ENCODE measurements around the gene DLG3.
A peak's percentile ranks its signal among the peaks of the same experiment; 100 is the strongest.
"Not testable (repeated sequence)": the region's sequence is repeated elsewhere in the genome, so short reads cannot be mapped to it uniquely, and the experiment has no call there.

Gene DLG3

DNA sequence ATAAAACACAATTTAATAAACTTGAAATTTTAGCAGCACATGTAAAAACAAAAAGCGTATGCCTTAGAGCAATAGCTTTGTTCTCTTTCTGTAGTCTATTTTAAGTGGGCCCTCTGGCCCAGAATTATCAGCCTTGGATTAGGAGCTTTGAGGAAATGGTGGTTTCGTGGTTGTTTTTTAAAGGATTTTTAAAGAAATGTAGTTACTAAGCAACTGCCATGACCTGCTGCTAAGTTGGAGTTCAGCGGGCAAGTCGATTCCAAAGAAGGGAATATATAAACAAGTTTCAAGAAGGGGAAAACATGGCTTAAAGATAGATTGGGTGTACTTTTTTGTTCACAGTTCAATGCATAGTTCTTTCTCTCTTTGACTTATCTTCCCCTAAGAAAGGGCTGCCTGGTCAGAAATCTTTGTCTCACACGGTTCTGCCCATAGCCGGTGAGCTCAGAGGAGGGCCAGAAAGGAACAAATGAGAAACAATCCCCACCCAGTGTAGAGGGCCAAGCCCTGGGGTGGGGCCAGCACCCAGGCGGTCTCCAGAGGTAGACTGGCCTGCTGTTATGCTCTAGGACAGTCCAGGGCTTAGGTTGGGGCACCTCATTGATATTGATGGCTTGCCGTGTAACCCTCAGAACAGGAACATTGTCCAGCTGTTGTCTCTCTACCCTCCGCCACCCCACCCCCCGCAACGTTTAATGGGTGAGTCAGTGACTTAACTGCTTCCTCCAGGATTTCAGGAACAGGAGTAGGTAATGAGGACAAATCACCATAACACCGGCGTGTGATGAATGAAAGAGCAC, 32.5 kb downstream of the DLG3 start:
- DNase-seq (ENCODE audit: low read depth in 2 of 2), result no peak

GRCh38 chrX:70477734-70478075, 33.1 kb downstream of the DLG3 start:
- no peak for DNase-seq (ENCODE audit: low read depth in 2 of 2)

DNA sequence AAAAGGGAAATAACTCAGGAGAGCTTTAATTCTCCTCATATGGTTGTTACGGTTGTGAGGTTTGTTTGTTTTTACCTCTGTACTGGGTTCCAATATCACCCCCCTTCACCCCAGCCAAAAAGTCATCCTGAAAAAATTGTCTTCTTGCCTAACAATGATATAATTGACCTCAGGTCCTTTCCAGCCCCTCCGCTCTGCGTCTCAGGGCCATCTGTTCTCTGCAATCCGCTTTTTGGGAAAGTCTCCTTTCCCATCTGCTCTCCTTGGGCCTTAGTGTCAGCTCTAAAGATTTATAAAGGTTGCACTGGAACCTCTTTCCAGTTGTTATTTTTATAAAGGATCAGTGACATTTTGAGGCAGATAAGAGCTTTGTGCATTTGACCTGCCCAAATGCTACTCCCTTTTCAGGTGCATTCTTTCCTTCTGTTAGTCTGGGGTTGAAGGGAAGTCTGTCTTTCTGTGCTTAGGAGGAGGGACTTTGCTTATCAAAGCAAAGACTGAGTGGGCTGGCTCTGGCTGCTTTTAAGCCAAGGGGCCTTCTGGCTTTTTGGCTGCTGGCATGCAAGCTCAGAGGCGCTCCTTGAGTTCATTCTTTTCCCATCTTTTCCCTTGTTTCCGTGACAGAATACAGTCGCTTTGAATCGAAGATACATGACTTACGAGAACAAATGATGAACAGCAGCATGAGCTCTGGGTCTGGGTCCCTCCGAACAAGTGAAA, 34.1 kb downstream of the DLG3 start:
- DNase-seq (ENCODE audit: low read depth in 2 of 2), result no peak

- no peak for DNase-seq (ENCODE audit: low read depth in 2 of 2)
Measured at GRCh38 chrX:70479247-70479921, 34.7 kb downstream of the DLG3 start.

- DNase-seq (ENCODE audit: low read depth in 2 of 2), result no peak
Measured at GRCh38 chrX:70479922-70480659, 35.5 kb downstream of the DLG3 start.

GRCh38 chrX:70480660-70481018, 36.0 kb downstream of the DLG3 start:
- no peak for DNase-seq (ENCODE audit: low read depth in 2 of 2)

DNA sequence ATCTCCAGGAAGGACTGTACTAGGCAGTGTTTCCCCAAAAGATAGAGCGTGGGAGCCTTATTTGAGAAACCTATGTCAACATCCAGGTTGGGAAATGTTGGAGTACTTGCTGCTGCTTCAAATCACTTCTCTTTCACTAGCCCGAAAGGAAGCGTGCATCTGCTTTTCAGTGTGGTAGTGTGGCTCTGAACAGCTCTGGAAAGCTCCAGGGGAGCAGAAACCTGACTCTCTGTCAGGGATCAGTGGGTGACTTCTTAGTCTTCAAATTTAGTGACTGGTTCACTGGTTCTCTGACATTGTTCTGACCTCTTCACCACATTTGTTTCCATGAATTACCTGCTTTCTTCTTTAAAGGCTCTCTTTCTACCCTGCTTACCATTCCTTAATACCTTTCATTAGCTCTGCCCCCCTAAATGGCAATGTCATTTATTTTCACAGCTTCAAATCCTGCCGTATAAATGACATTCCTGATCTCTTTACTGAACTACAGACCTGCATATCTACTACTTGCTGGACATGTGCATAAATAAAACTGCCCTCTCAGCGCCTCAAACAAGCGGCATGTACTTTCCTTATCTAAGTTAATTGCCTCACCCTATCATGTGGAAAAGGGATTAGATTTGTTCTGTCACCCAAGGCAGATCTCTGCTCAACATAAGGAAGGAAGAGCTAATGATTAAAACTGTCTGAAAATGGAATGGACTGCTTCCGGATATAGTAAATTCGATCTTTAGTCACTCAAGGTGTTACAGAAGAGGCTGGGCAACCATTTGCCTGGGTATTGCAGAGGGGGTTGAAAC, 37.0 kb downstream of the DLG3 start:
- no peak for DNase-seq (ENCODE audit: low read depth in 2 of 2)

- no peak for DNase-seq (ENCODE audit: low read depth in 2 of 2)
Measured at GRCh38 chrX:70482300-70482699, 37.7 kb downstream of the DLG3 start.

DNA sequence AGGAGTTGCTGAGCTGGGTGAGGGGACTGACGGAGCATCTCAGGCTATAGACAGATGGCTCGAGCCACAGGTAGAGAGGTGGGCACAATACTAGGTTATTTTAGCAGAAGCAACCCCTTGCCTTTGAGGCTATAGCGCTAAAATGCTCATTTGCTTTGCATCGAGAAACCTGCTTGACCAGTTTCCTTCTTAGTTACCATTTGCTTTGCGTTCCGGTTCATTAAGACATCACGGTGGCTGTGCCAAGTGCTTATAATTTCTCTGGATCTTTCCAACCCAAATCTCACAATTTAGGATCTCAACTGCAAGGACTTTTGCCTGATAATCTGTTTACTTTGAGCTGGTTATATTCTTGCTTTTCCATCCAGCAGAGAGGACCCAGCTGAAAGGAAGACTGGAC, 40.8 kb downstream of the DLG3 start:
- DNase-seq (ENCODE audit: low read depth in 2 of 2), result no peak

DNA sequence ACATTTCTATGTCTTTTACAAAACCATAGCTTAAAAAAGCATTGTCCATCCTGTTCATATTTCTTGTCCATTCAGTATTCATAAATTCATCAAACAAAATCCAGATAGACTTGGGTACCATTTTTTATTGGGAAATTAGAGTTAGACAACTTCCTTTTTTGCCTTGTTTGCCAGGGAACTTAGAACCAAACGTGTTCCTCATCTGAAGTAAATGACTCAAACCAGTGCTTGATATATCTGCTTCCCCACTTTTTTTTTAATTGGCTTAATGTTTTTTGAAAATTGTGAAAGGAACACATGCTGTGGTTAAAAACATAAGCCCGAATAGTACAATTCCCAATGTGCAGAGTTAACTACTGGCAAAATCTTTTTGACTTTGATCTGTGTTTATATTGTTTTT, 44.2 kb downstream of the DLG3 start:
- DNase-seq (ENCODE audit: low read depth in 2 of 2), result no peak

GRCh38 chrX:70494441-70494840, 49.8 kb downstream of the DLG3 start:
- peak in 1 of 2 donors; percentile 34 for DNase-seq (ENCODE audit: low read depth in 2 of 2)

DNA sequence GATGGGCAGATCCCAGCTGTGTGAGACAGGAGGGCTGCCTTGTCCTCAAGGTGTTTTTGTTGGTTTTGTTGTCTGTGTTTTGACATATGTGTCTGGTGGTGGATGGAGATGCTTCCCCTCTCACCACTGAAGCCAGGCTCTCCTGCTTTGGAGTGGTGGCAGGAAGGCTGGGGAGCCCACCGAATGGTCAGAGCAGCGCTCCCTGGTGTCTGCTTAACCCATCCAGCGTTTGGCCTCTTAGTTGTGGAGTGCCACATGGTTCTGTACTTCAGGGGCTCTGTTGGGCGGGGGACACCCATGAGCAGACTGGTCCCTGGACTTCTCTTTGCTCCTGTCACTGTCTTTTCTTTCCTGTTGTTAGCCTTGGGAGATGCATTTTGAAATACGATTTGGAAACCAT, 51.9 kb downstream of the DLG3 start:
- no peak for DNase-seq (ENCODE audit: low read depth in 2 of 2)

DNA sequence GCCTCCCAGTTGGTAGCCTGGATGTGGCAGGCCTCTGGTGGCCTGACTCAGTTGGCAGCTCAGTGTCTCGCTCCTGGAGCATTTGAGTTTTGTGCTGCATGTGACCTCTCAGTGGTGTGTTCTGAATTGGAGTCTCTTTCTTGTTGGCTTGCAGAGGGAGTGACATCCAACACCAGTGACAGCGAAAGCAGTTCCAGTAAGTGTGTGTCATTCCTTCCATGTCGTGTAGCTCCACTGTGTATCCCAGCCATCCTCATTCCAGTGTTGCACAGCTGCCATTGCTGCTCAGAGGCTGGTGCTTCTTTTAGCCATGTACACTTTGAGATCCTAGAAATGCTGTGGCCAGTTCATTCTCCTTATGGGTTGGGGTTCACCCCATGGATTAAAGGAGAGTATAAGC, 52.4 kb downstream of the DLG3 start:
- DNase-seq (ENCODE audit: low read depth in 2 of 2), result no peak

DNA sequence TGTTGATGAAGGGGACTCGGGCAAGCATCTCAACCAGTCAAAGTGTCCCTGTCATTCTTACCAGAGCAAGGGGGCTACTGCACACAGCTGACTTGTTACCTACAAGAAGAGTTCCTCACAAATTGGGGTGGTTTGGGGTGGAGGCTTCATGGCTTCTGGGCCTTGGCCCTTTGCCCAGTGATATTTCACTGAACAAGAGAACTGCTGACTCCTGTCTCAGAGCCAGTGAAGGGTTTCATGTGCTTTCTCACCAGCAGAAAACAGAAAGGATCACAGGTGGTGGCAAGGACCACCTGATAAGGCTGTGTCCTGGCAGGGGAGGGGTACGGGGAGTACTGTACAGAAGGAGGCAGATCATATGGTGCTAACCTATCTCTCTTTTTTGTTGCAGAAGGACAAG, 53.5 kb downstream of the DLG3 start:
- DNase-seq (ENCODE audit: low read depth in 2 of 2), result no peak

DNA sequence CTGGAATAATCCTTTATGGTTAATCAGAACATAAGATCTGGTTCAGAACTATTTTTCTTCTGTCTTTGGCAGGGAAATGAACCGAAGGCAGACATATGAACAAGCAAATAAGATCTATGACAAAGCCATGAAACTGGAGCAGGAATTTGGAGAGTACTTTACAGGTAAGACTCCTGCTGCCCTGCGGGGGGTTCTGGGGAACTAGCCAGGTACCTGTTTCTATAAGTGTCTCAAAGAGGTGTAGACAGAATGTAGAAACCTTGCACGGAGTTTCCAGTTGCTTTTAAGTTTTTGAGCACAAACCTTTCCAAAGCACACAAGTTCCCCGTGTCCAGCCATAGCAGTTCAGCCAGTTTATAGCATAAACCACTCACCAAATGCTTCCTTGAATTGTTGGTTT, 56.2 kb downstream of the DLG3 start:
- DNase-seq (ENCODE audit: low read depth in 2 of 2), result no peak

- peak; percentile 21 to 28 for DNase-seq (ENCODE audit: low read depth in 2 of 2)
Measured at GRCh38 chrX:70504772-70505450, 60.3 kb downstream of the DLG3 start.

- no peak for DNase-seq (ENCODE audit: low read depth in 2 of 2)
Measured at GRCh38 chrX:70505451-70505841, 60.8 kb downstream of the DLG3 start.

GRCh38 chrX:70508296-70508911, 63.8 kb downstream of the DLG3 start:
- peak in 1 of 2 donors; percentile 1 for DNase-seq (ENCODE audit: low read depth in 2 of 2)

DNA sequence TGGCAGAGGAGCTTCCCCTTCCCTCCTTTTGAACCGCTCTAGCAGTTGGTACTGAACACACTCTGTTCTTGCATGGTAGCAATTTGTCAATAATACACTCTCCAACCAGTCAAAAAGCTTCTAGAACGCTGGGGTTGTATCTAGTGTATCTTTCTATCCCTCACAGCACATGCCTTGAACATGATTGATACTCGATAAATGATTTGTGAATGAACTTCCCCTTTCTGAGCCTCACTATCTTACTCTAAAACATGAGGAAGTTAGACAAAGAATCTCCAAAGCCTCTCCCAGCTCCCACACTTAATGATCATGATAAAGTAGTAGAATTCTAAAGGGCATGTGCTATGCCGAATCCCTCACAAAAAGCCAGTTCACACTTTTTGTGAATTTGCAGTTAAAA, 64.4 kb downstream of the DLG3 start:
- no peak for DNase-seq (ENCODE audit: low read depth in 2 of 2)

GRCh38 chrX:70515270-70515669, 70.6 kb downstream of the DLG3 start:
- DNase-seq (ENCODE audit: low read depth in 2 of 2), result not testable (repeated sequence)
